Measurements from ENCODE around the gene TMEM163. TPM values are rescaled to one million over a fixed set of nuclear protein-coding genes. Genes with fewer than 3 reads are reported as not detected.

Gene TMEM163
- total RNA-seq, 1 experiment from 2014 or later, result 0.12 TPM

- POLR2A ChIA-PET, result no interaction called here
- CTCF ChIA-PET, result no interaction called here
- DNase-seq (ENCODE audit: low read depth, low spot score), result no peak
- no peak overlapping the region for H3K9ac ChIP-seq (ENCODE audit: low read length)
- ATAC-seq, result no peak
- no TSS peak for BruUV-seq (replicated peaks)
- RAD21 ChIA-PET (ENCODE audit: low non-redundant PET in 1 of 2, low total read pairs in 2 of 2, uncharacterized antibody in 2 of 2, unreplicated experiment in 2 of 2), result no interaction called here
- no peaks in the 10 kb centered on the region for H4K20me1 ChIP-seq (ENCODE audit: insufficient read depth)
- no peaks in the 10 kb centered on the region for H3K4me1 ChIP-seq (ENCODE audit: control insufficient read depth in 1 of 2, insufficient read depth in 2 of 2, low read length in 2 of 2)
- no peak overlapping the region for H3K27ac ChIP-seq (ENCODE audit: low read depth, low read length)
- no peaks in the 10 kb centered on the region for H3K36me3 ChIP-seq (ENCODE audit: control insufficient read depth in 1 of 2, insufficient read depth in 2 of 2, low read length in 2 of 2)
- no peak overlapping the region for H3K4me3 ChIP-seq (replicated peaks in 1 of 2; ENCODE audit: low read depth in 1 of 2, low read length in 2 of 2)
- peaks cover 12% of the 10 kb centered on the region; the same call in 1 of the 2 replicates for H3K27me3 ChIP-seq (ENCODE audit: insufficient read depth, low read length)
- no peaks in the 10 kb centered on the region for H3K9me3 ChIP-seq (ENCODE audit: control insufficient read depth in 1 of 2, insufficient read depth in 1 of 2, low read depth in 1 of 2, low read length in 2 of 2)
- H2AFZ ChIP-seq (ENCODE audit: low read depth, low read length, poor library complexity, severe bottlenecking), result no peak overlapping the region
- intact Hi-C loops (cut with micrococcal nuclease), result no loop called here
- no peaks in the 10 kb centered on the region for H3K79me2 ChIP-seq (ENCODE audit: insufficient read depth, low read length)
- TF ChIP-seq FOSL1 (IDR thresholded peaks at IDR 0.05; ENCODE audit: low read depth), result no peak
- no peak for TF ChIP-seq POLR2AphosphoS5 (IDR thresholded peaks at IDR 0.05; ENCODE audit: low read depth, low read length)
- TF ChIP-seq, protein P1, sequence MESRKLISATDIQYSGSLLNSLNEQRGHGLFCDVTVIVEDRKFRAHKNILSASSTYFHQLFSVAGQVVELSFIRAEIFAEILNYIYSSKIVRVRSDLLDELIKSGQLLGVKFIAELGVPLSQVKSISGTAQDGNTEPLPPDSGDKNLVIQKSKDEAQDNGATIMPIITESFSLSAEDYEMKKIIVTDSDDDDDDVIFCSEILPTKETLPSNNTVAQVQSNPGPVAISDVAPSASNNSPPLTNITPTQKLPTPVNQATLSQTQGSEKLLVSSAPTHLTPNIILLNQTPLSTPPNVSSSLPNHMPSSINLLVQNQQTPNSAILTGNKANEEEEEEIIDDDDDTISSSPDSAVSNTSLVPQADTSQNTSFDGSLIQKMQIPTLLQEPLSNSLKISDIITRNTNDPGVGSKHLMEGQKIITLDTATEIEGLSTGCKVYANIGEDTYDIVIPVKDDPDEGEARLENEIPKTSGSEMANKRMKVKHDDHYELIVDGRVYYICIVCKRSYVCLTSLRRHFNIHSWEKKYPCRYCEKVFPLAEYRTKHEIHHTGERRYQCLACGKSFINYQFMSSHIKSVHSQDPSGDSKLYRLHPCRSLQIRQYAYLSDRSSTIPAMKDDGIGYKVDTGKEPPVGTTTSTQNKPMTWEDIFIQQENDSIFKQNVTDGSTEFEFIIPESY (IDR thresholded peaks at IDR 0.05; ENCODE audit: extremely low read depth, insufficient replicate concordance, low read length), result no peak
- no peak for TF ChIP-seq ZFX (IDR thresholded peaks at IDR 0.05)
- no peak for TF ChIP-seq CBX3 (IDR thresholded peaks at IDR 0.05; ENCODE audit: low read depth)
- no peak for TF ChIP-seq YY1 (IDR thresholded peaks at IDR 0.05; ENCODE audit: extremely low read depth, insufficient replicate concordance, low read depth, low read length)
- no peak for TF ChIP-seq POLR2A (IDR thresholded peaks at IDR 0.05; ENCODE audit: borderline replicate concordance, extremely low read depth, insufficient read depth, insufficient read length)
- TF ChIP-seq SIN3A (IDR thresholded peaks at IDR 0.05; ENCODE audit: low read depth), result no peak
- no peak for TF ChIP-seq EZH2 (IDR thresholded peaks at IDR 0.05)
- TF ChIP-seq SP1 (IDR thresholded peaks at IDR 0.05; ENCODE audit: low read depth), result no peak
- H3K9me2 ChIP-seq (ENCODE audit: insufficient read depth), result no peaks in the 10 kb centered on the region
- H3K4me2 ChIP-seq (ENCODE audit: low read length), result no peak overlapping the region
Measured at GRCh38 chr2:134694411-134694810, 24.4 kb downstream of the TMEM163 start.

Data from HCT116 (cell line).